SIG-M5 (cell line): ENCODE data around the gene HOTAIR.

Source experiments
- DNase-seq: peaks from one replicate; lab custom pipeline; 2025; lab: John Stamatoyannopoulos, UW

HOTAIR gene

GRCh38 chr12:53974084-53975063, at the start of gene HOTAIR:
HOTAIR (minus strand) TSS chr12:53974954.
- no peak for DNase-seq

GRCh38 chr12:54024127-54024526, 49.4 kb upstream of the HOTAIR start:
- DNase-seq = no peak

- no peak for DNase-seq
Measured at GRCh38 chr12:54022960-54023884, 48.5 kb upstream of the HOTAIR start.

GRCh38 chr12:54021432-54022013, 46.8 kb upstream of the HOTAIR start:
- no peak for DNase-seq

GRCh38 chr12:54020591-54021405, 46.0 kb upstream of the HOTAIR start:
- no peak for DNase-seq

GRCh38 chr12:54019924-54020590, 45.3 kb upstream of the HOTAIR start:
- no peak for DNase-seq

GRCh38 chr12:54019091-54019811, 44.5 kb upstream of the HOTAIR start:
- DNase-seq = no peak

GRCh38 chr12:54018468-54018984, 43.8 kb upstream of the HOTAIR start:
- DNase-seq = no peak

- no peak for DNase-seq
Measured at GRCh38 chr12:54017878-54018467, 43.2 kb upstream of the HOTAIR start.

- no peak for DNase-seq
Measured at GRCh38 chr12:54017027-54017788, 42.5 kb upstream of the HOTAIR start.

- DNase-seq = no peak
Measured at GRCh38 chr12:54016478-54016964, 41.8 kb upstream of the HOTAIR start.

- DNase-seq = no peak
Measured at GRCh38 chr12:54016051-54016450, 41.3 kb upstream of the HOTAIR start.

- DNase-seq = no peak
Measured at GRCh38 chr12:54015018-54015931, 40.5 kb upstream of the HOTAIR start.

- DNase-seq = no peak
Measured at GRCh38 chr12:54014377-54015017, 39.7 kb upstream of the HOTAIR start.

GRCh38 chr12:54012631-54013409, 38.1 kb upstream of the HOTAIR start:
- no peak for DNase-seq
